Measurements from ENCODE around the gene AGBL5. TPM values are rescaled to one million over a fixed set of nuclear protein-coding genes. Genes with fewer than 3 reads are reported as not detected.

AGBL5 gene
- total RNA-seq, 4 donors from 2014 or later: 6.8 to 14.4 (median 10.3) TPM

DNA sequence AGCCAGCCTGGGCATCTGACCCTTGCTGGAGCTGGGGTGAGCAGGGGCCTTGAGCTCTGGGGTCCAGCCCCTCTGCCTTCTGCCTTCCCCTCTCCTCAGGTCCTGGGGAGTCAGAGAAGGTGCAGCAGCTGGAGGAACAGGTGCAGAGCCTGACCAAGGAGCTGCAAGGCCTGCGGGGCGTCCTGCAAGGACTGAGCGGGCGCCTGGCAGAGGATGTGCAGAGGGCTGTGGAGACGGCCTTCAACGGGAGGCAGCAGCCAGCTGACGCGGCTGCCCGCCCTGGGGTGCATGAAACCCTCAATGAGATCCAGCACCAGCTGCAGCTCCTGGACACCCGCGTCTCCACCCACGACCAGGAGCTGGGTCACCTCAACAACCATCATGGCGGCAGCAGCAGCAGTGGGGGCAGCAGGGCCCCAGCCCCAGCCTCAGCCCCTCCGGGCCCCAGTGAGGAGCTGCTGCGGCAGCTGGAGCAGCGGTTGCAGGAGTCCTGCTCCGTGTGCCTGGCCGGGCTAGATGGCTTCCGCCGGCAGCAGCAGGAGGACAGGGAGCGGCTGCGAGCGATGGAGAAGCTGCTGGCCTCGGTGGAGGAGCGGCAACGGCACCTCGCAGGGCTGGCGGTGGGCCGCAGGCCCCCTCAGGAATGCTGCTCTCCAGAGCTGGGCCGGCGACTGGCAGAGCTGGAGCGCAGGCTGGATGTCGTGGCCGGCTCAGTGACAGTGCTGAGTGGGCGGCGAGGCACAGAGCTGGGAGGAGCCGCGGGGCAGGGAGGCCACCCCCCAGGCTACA, 30.7 kb downstream of the AGBL5 start:
- ATAC-seq (ENCODE audit: low FRiP score) (no peak), DNase-seq (ENCODE audit: low spot score) (no peak)
- TF ChIP-seq, protein P1, sequence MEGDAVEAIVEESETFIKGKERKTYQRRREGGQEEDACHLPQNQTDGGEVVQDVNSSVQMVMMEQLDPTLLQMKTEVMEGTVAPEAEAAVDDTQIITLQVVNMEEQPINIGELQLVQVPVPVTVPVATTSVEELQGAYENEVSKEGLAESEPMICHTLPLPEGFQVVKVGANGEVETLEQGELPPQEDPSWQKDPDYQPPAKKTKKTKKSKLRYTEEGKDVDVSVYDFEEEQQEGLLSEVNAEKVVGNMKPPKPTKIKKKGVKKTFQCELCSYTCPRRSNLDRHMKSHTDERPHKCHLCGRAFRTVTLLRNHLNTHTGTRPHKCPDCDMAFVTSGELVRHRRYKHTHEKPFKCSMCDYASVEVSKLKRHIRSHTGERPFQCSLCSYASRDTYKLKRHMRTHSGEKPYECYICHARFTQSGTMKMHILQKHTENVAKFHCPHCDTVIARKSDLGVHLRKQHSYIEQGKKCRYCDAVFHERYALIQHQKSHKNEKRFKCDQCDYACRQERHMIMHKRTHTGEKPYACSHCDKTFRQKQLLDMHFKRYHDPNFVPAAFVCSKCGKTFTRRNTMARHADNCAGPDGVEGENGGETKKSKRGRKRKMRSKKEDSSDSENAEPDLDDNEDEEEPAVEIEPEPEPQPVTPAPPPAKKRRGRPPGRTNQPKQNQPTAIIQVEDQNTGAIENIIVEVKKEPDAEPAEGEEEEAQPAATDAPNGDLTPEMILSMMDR (IDR thresholded peaks at IDR 0.05): no peak

DNA sequence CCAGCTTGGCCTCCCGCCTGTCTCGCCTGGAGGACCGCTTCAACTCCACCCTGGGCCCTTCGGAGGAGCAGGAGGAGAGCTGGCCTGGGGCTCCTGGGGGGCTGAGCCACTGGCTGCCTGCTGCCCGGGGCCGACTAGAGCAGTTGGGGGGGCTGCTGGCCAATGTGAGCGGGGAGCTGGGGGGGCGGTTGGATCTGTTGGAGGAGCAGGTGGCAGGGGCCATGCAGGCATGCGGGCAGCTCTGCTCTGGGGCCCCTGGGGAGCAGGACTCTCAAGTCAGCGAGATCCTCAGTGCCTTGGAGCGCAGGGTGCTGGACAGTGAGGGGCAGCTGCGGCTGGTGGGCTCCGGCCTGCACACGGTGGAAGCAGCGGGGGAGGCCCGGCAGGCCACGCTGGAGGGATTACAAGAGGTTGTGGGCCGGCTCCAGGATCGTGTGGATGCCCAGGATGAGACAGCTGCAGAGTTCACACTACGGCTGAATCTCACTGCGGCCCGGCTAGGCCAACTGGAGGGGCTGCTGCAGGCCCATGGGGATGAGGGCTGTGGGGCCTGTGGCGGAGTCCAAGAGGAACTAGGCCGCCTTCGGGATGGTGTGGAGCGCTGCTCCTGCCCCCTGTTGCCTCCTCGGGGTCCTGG, 31.4 kb downstream of the AGBL5 start:
- DNase-seq (ENCODE audit: low spot score): no peak

DNA sequence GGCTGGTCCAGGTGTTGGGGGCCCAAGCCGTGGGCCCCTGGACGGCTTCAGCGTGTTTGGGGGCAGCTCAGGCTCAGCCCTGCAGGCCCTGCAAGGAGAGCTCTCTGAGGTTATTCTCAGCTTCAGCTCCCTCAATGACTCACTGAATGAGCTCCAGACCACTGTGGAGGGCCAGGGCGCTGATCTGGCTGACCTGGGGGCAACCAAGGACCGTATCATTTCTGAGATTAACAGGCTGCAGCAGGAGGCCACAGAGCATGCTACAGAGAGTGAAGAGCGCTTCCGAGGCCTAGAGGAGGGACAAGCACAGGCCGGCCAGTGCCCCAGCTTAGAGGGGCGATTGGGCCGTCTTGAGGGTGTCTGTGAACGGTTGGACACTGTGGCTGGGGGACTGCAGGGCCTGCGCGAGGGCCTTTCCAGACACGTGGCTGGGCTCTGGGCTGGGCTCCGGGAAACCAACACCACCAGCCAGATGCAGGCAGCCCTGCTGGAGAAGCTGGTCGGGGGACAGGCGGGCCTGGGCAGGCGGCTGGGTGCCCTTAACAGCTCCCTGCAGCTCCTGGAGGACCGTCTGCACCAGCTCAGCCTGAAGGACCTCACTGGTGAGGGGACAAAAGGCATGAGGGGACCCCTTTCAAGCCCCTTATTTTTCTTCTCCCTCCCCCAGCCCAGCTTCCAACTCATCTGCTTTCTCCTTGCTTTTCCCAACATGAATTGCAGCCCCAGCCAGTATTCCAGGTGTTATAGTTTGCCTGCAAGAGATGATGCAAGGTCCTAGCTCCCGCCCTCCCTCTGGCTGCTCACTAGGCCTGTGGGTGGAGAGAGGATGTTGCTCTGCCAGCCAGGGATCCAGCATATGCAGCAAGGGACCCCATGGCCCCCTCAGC, 32.2 kb downstream of the AGBL5 start:
- TF ChIP-seq, protein P1 (IDR thresholded peaks at IDR 0.05): no peak
- ATAC-seq (ENCODE audit: low FRiP score) (no peak), DNase-seq (ENCODE audit: low spot score) (no peak)

More for the DNA sequence above, 31.4 kb downstream of the AGBL5 start:
- ATAC-seq (ENCODE audit: low FRiP score): no peak
- TF ChIP-seq, protein P1 (IDR thresholded peaks at IDR 0.05): no peak

- no peak for ATAC-seq (ENCODE audit: low FRiP score)
- no peak for DNase-seq (ENCODE audit: low spot score)
- TF ChIP-seq, protein P1 (IDR thresholded peaks at IDR 0.05): no peak
These were observed 33.0 kb downstream of the AGBL5 start for GRCh38 chr2:27084297-27085061.

GRCh38 chr2:27085062-27085672, 33.7 kb downstream of the AGBL5 start:
- ATAC-seq (ENCODE audit: low FRiP score) (no peak), DNase-seq (ENCODE audit: low spot score) (no peak)
- TF ChIP-seq, protein P1 (IDR thresholded peaks at IDR 0.05): no peak

GRCh38 chr2:27085673-27086089, 34.2 kb downstream of the AGBL5 start:
- peak; percentile 32 for DNase-seq (ENCODE audit: low spot score)
- peak; percentile 39 for ATAC-seq (ENCODE audit: low FRiP score)
- TF ChIP-seq, protein P1 (IDR thresholded peaks at IDR 0.05): no peak

Measured in omental fat pad (tissue), 4 donors.